Ureter (tissue), 1 donor: ENCODE results near the gene COX6B2. TPM values are rescaled to one million over a fixed set of nuclear protein-coding genes. Genes with fewer than 3 reads are reported as not detected.

ENCODE experiments used
- DNase-seq: peaks from one replicate; pipeline ENCODE4 v3.0.0-alpha.2; 2020; ENCODE audit warnings: low spot score
- total RNA-seq: library from RNA; stranded (reverse); gene quantifications from one replicate; pipeline ENCODE4 v1.2.4, GENCODE V29; 2023
- donor health status: DM: yes; HTN: yes; CAD: no.

COX6B2 gene
- total RNA-seq, 1 donor from 2014 or later = 3.7 TPM

- DNase-seq = no peak
Observed at GRCh38 chr19:55362174-55362989, 7.9 kb upstream of the COX6B2 start.

GRCh38 chr19:55360902-55361301, 6.4 kb upstream of the COX6B2 start:
- DNase-seq = no peak

GRCh38 chr19:55358943-55359908, 4.7 kb upstream of the COX6B2 start:
- no peak for DNase-seq

- DNase-seq = no peak
Observed at GRCh38 chr19:55358493-55358892, 4.0 kb upstream of the COX6B2 start.

- no peak for DNase-seq
Observed at GRCh38 chr19:55355213-55355821, 798 bp upstream of the COX6B2 start.

- DNase-seq = no peak
Observed at GRCh38 chr19:55353803-55354697, 469 bp downstream of the COX6B2 start.

- DNase-seq = no peak
Observed at GRCh38 chr19:55353356-55353802, 1.1 kb downstream of the COX6B2 start.

GRCh38 chr19:55352549-55353145, 1.9 kb downstream of the COX6B2 start:
- no peak for DNase-seq

- no peak for DNase-seq
Observed at GRCh38 chr19:55352040-55352439, 2.5 kb downstream of the COX6B2 start.

- no peak for DNase-seq
Observed at GRCh38 chr19:55350620-55351315, 3.8 kb downstream of the COX6B2 start.

- no peak for DNase-seq
Observed at GRCh38 chr19:55348317-55349034, 6.0 kb downstream of the COX6B2 start.

- DNase-seq = no peak
Observed at GRCh38 chr19:55347442-55348009, 7.0 kb downstream of the COX6B2 start.

- no peak for DNase-seq
Observed at GRCh38 chr19:55346725-55347441, 7.6 kb downstream of the COX6B2 start.

GRCh38 chr19:55345818-55346724, 8.4 kb downstream of the COX6B2 start:
- DNase-seq = no peak

GRCh38 chr19:55345101-55345817, 9.3 kb downstream of the COX6B2 start:
- DNase-seq = no peak

- peak; percentile 72 for DNase-seq
Observed at GRCh38 chr19:55344444-55344843, 10.1 kb downstream of the COX6B2 start.
